ENCODE data around the gene CASTOR2.
"Not testable (repeated sequence)": the region's sequence is repeated elsewhere in the genome, so short reads cannot be mapped to it uniquely, and the experiment has no call there.

The CASTOR2 gene

DNA sequence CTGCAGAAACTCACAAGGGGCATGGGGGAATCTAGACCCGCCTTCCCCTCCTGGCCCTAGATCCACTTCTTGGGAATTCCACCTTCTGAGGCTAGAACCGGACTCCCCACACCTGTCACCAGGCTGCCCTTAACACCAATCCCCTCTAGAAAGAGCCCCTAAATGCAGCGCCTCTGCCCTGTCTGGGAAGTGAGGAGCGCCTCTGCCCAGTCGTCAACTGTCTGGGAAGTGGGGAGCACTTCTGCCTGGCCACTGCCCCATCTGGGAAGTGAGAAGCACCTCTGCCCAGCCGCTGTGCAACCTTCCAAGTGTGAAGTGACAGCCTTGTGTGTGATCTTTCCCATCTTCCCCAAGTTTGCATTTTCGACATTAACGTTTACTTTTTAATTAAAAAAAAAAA is 100.3 kb downstream of the CASTOR2 start:
- Histone ChIP-seq H3K27ac (no peak overlapping the region), H3K4me3 (no peak overlapping the region)
- TF ChIP-seq, protein P1, sequence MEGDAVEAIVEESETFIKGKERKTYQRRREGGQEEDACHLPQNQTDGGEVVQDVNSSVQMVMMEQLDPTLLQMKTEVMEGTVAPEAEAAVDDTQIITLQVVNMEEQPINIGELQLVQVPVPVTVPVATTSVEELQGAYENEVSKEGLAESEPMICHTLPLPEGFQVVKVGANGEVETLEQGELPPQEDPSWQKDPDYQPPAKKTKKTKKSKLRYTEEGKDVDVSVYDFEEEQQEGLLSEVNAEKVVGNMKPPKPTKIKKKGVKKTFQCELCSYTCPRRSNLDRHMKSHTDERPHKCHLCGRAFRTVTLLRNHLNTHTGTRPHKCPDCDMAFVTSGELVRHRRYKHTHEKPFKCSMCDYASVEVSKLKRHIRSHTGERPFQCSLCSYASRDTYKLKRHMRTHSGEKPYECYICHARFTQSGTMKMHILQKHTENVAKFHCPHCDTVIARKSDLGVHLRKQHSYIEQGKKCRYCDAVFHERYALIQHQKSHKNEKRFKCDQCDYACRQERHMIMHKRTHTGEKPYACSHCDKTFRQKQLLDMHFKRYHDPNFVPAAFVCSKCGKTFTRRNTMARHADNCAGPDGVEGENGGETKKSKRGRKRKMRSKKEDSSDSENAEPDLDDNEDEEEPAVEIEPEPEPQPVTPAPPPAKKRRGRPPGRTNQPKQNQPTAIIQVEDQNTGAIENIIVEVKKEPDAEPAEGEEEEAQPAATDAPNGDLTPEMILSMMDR (IDR thresholded peaks at IDR 0.05) = no peak
- no peak for DNase-seq (ENCODE audit: low spot score)

DNA sequence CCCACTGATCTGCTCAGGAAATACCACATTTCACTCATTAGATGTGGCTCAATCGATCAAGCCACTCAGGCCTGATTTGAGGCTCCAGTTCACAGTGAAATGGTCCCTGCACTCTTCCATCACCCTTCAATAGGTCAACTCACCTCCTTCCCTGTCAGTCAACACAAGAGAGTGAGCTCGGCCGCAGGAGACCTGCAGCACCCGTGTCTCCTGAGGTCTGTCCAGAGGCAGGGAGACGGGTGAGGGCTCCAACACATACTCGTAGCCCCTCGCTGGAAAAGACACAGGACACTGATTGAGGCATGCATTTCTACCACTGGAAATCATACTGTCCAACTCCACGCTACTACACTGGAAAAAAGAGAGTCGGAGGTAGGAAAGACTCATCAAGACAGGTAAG is 102.0 kb downstream of the CASTOR2 start:
- Histone ChIP-seq H3K27ac (no peak overlapping the region), H3K4me3 (no peak overlapping the region)
- no peak for DNase-seq (ENCODE audit: low spot score)
- TF ChIP-seq, protein P1 (IDR thresholded peaks at IDR 0.05) = no peak

DNA sequence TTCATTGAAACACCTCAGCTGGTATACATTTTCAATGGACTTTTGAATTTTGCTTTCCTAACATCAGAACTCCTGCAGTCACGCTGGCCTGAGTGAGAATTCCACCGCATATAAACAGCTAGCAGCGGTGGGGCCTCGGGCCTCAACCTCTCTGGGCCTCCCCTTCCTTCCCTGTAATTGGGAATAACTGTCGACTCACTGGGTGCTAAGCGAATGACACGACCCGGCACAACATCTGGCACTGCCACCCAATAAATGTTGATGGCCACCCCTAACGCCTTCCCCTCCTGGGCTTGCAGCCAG is 108.4 kb downstream of the CASTOR2 start:
- Histone ChIP-seq H3K27ac (peak overlapping the region; percentile 93 to 96), H3K4me3 (peak overlapping the region; percentile 83)
- no peak for DNase-seq (ENCODE audit: low spot score)
- TF ChIP-seq, protein P1 (IDR thresholded peaks at IDR 0.05) = no peak

DNA sequence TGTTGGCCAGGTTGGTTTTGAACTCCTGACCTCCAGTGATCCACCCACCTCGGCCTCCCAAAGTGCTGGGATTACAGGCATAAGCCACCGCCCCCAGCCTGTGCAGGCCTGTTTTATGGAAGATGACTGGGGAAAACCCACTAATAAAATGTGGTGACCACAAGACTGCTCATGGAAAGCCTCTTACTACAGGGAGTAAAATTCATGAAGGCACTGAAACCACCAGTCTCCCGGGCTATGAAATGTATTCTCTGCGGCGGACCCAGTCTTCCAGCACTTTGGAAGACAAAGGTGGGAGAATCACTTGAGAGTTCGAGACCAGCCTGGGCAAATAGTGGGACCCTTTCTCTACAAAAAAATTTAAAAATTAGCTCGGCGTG is 109.7 kb downstream of the CASTOR2 start:
- not testable (repeated sequence) for DNase-seq (ENCODE audit: low spot score)
- Histone ChIP-seq H3K4me3 (peak overlapping the region; percentile 83), H3K27ac (peak overlapping the region; percentile 93 to 96)

All from coronary artery (tissue), 2 donors.